Panc1 (cell line): ENCODE measurements around the gene NEK5. TPM values are rescaled to one million over a fixed set of nuclear protein-coding genes. Genes with fewer than 3 reads are reported as not detected.
"Not testable (repeated sequence)": the region's sequence is repeated elsewhere in the genome, so short reads cannot be mapped to it uniquely, and the experiment has no call there.

Source experiments
- ATAC-seq: fragments of 200-7000 bp; cut with Tn5 transposase; 2 replicates; pipeline ENCODE4 v1.9.1; 2020; ENCODE audit warnings: mild to moderate bottlenecking, moderate library complexity
- BruUV-seq: library from RNA; stranded (reverse); fragments of 400-500 nt; replicated peaks from 2 replicates; lab custom pipeline; 2021; lab: Mats Ljungman, UMichigan
- CTCF ChIA-PET: fragments of 300-600 bp; sonication (Branson Sonifier 250); formaldehyde crosslinking; loops from one replicate; lab custom pipeline; 2022; ENCODE audit warnings: antibody characterized with exemption; lab: Charles Lee
- POLR2A ChIA-PET: fragments of 300-600 bp; sonication (Branson Sonifier 250); formaldehyde crosslinking; loops from one replicate; lab custom pipeline; 2022; ENCODE audit warnings: antibody characterized with exemption; lab: Charles Lee
- DNase-seq: peaks from one replicate; pipeline ENCODE4 v3.0.0-alpha.2; 2010; ENCODE audit warnings: low read depth, low spot score
- H3K27ac ChIP-seq: 2 replicates; pipeline ENCODE4 v1.5.1; 2011; ENCODE audit warnings: mild to moderate bottlenecking, low read length, inconsistent platforms
- H3K27me3 ChIP-seq: fragments of 200-500 bp; sonication (Bioruptor generic); 2 replicates; pipeline ENCODE4 v1.6.0; 2014; ENCODE audit warnings: low read length, inconsistent platforms; ENCODE audit not compliant: control insufficient read depth, insufficient read depth
- H3K36me3 ChIP-seq: fragments of 200-500 bp; sonication (Bioruptor generic); 2 replicates; pipeline ENCODE4 v1.5.1; 2014; ENCODE audit warnings: inconsistent platforms, mild to moderate bottlenecking, low read length, moderate library complexity; ENCODE audit not compliant: control insufficient read depth, insufficient read depth
- H3K4me1 ChIP-seq: 2 replicates; pipeline ENCODE4 v1.5.1; 2011; ENCODE audit warnings: inconsistent platforms, mild to moderate bottlenecking, low read length, moderate library complexity; ENCODE audit not compliant: control insufficient read depth, insufficient read depth
- H3K4me3 ChIP-seq, 2 experiments: 2 replicates each; pipeline ENCODE4 v1.5.1; 2011 to 2012; ENCODE audit warnings: low read depth in 2 of 2, low read length in 2 of 2, mild to moderate bottlenecking in 2 of 2, inconsistent platforms in 1 of 2, moderate library complexity in 1 of 2
- H3K9me3 ChIP-seq: fragments of 200-500 bp; sonication (Bioruptor generic); 2 replicates; pipeline ENCODE4 v1.5.1; 2014; ENCODE audit warnings: low read depth, mild to moderate bottlenecking, inconsistent platforms, low read length, moderate library complexity; ENCODE audit not compliant: control insufficient read depth, insufficient read depth
- CTCF ChIP-seq: fragments of 450-650 bp; IDR thresholded peaks from 2 replicates; pipeline ENCODE4 v1.5.1; 2017; ENCODE audit warnings: mild to moderate bottlenecking
- POLR2AphosphoS5 ChIP-seq: IDR thresholded peaks from 2 replicates; pipeline ENCODE4 v1.6.1; 2012; ENCODE audit warnings: mild to moderate bottlenecking, low read depth, low read length, moderate library complexity
- TCF7L2 ChIP-seq: IDR thresholded peaks from 2 replicates; pipeline ENCODE4 v1.6.1; 2011; ENCODE audit warnings: mild to moderate bottlenecking, low read depth, low read length, inconsistent platforms
- in situ Hi-C: cut with HindIII; loops from 2 replicates; pipeline ENCODE4 v1.10.0; 2016; ENCODE audit warnings: low sequenced_read_pairs, low pct_unique_long_range_greater_than_20kb
- intact Hi-C: fragments of 100-400 bp; cut with micrococcal nuclease; formaldehyde crosslinking; loops from one replicate; pipeline ENCODE4 v1.10.0; 2022; ENCODE audit not compliant: unreplicated experiment
- total RNA-seq: library from RNA; stranded (reverse); gene quantifications from one replicate; pipeline ENCODE4 v1.2.1, GENCODE V29; 2021; ENCODE audit not compliant: unreplicated experiment

NEK5 gene
- total RNA-seq, 1 experiment from 2014 or later = 0.08 TPM

GRCh38 chr13:52173970-52174369, 45.1 kb upstream of the NEK5 start:
- CTCF ChIA-PET = not testable (repeated sequence)

GRCh38 chr13:52173373-52173772, 44.5 kb upstream of the NEK5 start:
- in situ Hi-C loops (no loop called here), intact Hi-C loops (no loop called here)
- Histone ChIP-seq H3K9me3 (no peaks in the 10 kb centered on the region), H3K36me3 (peaks cover 3% of the 10 kb centered on the region; the same call in 1 of the 2 replicates), H3K27ac (no peak overlapping the region), H3K4me3 (no peak overlapping the region), H3K27me3 (no peaks in the 10 kb centered on the region), H3K4me1 (no peaks in the 10 kb centered on the region)
- CTCF ChIA-PET = no interaction called here
- no TSS peak for BruUV-seq
- TF ChIP-seq CTCF (no peak), TCF7L2 (no peak), POLR2AphosphoS5 (no peak)
- POLR2A ChIA-PET = no interaction called here
- ATAC-seq (no peak), DNase-seq (no peak)

More at GRCh38 chr13:52173970-52174369, 45.1 kb upstream of the NEK5 start:
- BruUV-seq, H3K36me3 ChIP-seq, H3K27me3 ChIP-seq, H3K9me3 ChIP-seq, in situ Hi-C loops, H3K27ac ChIP-seq, DNase-seq, H3K4me3 ChIP-seq, intact Hi-C loops, POLR2A ChIA-PET, ATAC-seq, H3K4me1 ChIP-seq: not testable (repeated sequence)

GRCh38 chr13:52171686-52172085, 42.8 kb upstream of the NEK5 start:
- H3K4me1 ChIP-seq, H3K27me3 ChIP-seq, H3K36me3 ChIP-seq, CTCF ChIA-PET, POLR2A ChIA-PET, H3K27ac ChIP-seq, DNase-seq, intact Hi-C loops, ATAC-seq, BruUV-seq, in situ Hi-C loops, H3K4me3 ChIP-seq, H3K9me3 ChIP-seq: not testable (repeated sequence)

- H3K4me1 ChIP-seq, H3K36me3 ChIP-seq, intact Hi-C loops, H3K27ac ChIP-seq, DNase-seq, CTCF ChIA-PET, BruUV-seq, ATAC-seq, H3K4me3 ChIP-seq, in situ Hi-C loops, POLR2A ChIA-PET, H3K27me3 ChIP-seq, H3K9me3 ChIP-seq: not testable (repeated sequence)
These were observed 42.0 kb upstream of the NEK5 start for GRCh38 chr13:52170828-52171391.
